CD4-positive, alpha-beta T cell (primary cell): Measurements from ENCODE around the gene CACNA2D4. TPM values are rescaled to one million over a fixed set of nuclear protein-coding genes. Genes with fewer than 3 reads are reported as not detected.

Experiments
- ATAC-seq: fragments of 200-7000 bp; cut with Tn5 transposase; one replicate; pipeline ENCODE4 v1.10.0; 2022; ENCODE audit warnings: mild to moderate bottlenecking; ENCODE audit not compliant: poor library complexity
- CTCF ChIA-PET: fragments of 350-600 bp; sonication (Branson Sonifier 250); formaldehyde crosslinking; loops from one replicate; lab custom pipeline; 2021; ENCODE audit warnings: antibody characterized with exemption, inconsistent platforms; lab: Charles Lee
- POLR2A ChIA-PET: fragments of 350-600 bp; sonication (Branson Sonifier 250); formaldehyde crosslinking; loops from one replicate; lab custom pipeline; 2021; ENCODE audit warnings: antibody characterized with exemption, inconsistent platforms; lab: Charles Lee
- DNase-seq, 14 experiments: peaks; one replicate each; pipeline ENCODE4 v3.0.0-alpha.2; 2013 to 2020; ENCODE audit warnings: mixed read lengths in 2 of 14
- H3K27ac ChIP-seq, 2 donors: one replicate each; pipeline versions ENCODE4 v1.5.1 to v1.7.0; 2013; ENCODE audit warnings: low read length in 2 of 2, low read depth in 1 of 2, mild to moderate bottlenecking in 1 of 2
- H3K27me3 ChIP-seq, 2 experiments: 1 replicate in 1 of 2; 2 replicates in 1 of 2; pipeline versions ENCODE4 v1.6.1 to v1.7.0; 2013; ENCODE audit warnings: low read length in 2 of 2, control low read depth in 1 of 2, mild to moderate bottlenecking in 1 of 2, moderate library complexity in 1 of 2; ENCODE audit not compliant: insufficient read depth in 2 of 2, control insufficient read depth in 1 of 2
- H3K36me3 ChIP-seq: one replicate; pipeline ENCODE4 v1.6.1; 2013; ENCODE audit warnings: low read length, control low read depth; ENCODE audit not compliant: insufficient read depth
- H3K4me1 ChIP-seq: one replicate; pipeline ENCODE4 v1.6.1; 2013; ENCODE audit warnings: low read length, control low read depth; ENCODE audit not compliant: insufficient read depth
- H3K4me3 ChIP-seq: one replicate; pipeline ENCODE4 v1.5.1; 2013; ENCODE audit warnings: mild to moderate bottlenecking, low read length, moderate library complexity
- H3K9me3 ChIP-seq, 2 experiments: 1 replicate in 1 of 2; 2 replicates in 1 of 2; pipeline versions ENCODE4 v1.6.1 to v1.7.0; 2013; ENCODE audit warnings: low read length in 2 of 2, mild to moderate bottlenecking in 2 of 2, control low read depth in 1 of 2, moderate library complexity in 1 of 2; ENCODE audit not compliant: control insufficient read depth in 1 of 2, insufficient read depth in 1 of 2
- H3K27ac Mint-ChIP-seq: one replicate; pipeline ENCODE4 v1.8.0; 2020; ENCODE audit warnings: mixed read lengths
- H3K27me3 Mint-ChIP-seq: one replicate; pipeline ENCODE4 v1.8.0; 2021; ENCODE audit warnings: mixed read lengths
- H3K36me3 Mint-ChIP-seq: one replicate; pipeline ENCODE4 v1.8.0; 2021; ENCODE audit warnings: low read depth, mixed read lengths
- H3K4me1 Mint-ChIP-seq: one replicate; pipeline ENCODE4 v1.8.0; 2021; ENCODE audit warnings: low read depth, mixed read lengths
- H3K4me3 Mint-ChIP-seq: one replicate; pipeline ENCODE4 v1.8.0; 2020; ENCODE audit warnings: mild to moderate bottlenecking, mixed read lengths
- H3K9me3 Mint-ChIP-seq: one replicate; pipeline ENCODE4 v1.8.0; 2020; ENCODE audit warnings: mixed read lengths
- CTCF ChIP-seq: fragments of 200-600 bp; IDR thresholded peaks from one replicate; pipeline ENCODE4 v1.8.0; 2022; ENCODE audit warnings: antibody characterized with exemption, mild to moderate bottlenecking
- intact Hi-C, 2 experiments: fragments of 100-400 bp; cut with DNase I in 1 of 2; cut with micrococcal nuclease in 1 of 2; formaldehyde crosslinking; loops; one replicate each; pipeline versions ENCODE4 v1.15.1 to v1.9.0; 2023 to 2025; cut with DNase I, micrococcal nuclease
- total RNA-seq, 174 experiments: library from RNA in 2 of 174; stranded (reverse) in 2 of 174; gene quantifications; one replicate each; pipeline ENCODE4 v1.2.3 and lab custom pipeline; 2021 to 2026

CACNA2D4 gene
- total RNA-seq, 2 experiments from 2014 or later = 10.5 to 11.3 TPM

GRCh38 chr12:1864867-1865266 is 53.6 kb downstream of the CACNA2D4 start:
- peaks cover 0 to 19% of the 10 kb centered on the region in 2 experiments for H3K27me3 ChIP-seq
- intact Hi-C loops = no loop called here
- H3K27me3 Mint-ChIP-seq = peaks cover 60% of the 10 kb centered on the region
- H3K4me3 ChIP-seq = no peak overlapping the region
- H3K9me3 ChIP-seq = peaks cover 0 to 8% of the 10 kb centered on the region in 2 experiments
- DNase-seq (no peak), ATAC-seq (no peak)
- H3K27ac ChIP-seq = no peak overlapping the region
- H3K27ac Mint-ChIP-seq = no peak overlapping the region
- no peak for TF ChIP-seq CTCF
- H3K36me3 Mint-ChIP-seq = no peaks in the 10 kb centered on the region
- peaks cover 8% of the 10 kb centered on the region for H3K9me3 Mint-ChIP-seq
- no peak overlapping the region for H3K4me3 Mint-ChIP-seq
- ChIA-PET CTCF (no interaction called here), POLR2A (no interaction called here)
- H3K4me1 ChIP-seq = no peaks in the 10 kb centered on the region
- no peaks in the 10 kb centered on the region for H3K36me3 ChIP-seq
- H3K4me1 Mint-ChIP-seq = no peaks in the 10 kb centered on the region

- Mint-ChIP-seq H3K4me1 (no peaks in the 10 kb centered on the region), H3K27me3 (peaks cover 61% of the 10 kb centered on the region), H3K27ac (no peak overlapping the region), H3K4me3 (no peak overlapping the region), H3K36me3 (no peaks in the 10 kb centered on the region), H3K9me3 (peaks cover 5% of the 10 kb centered on the region)
- Histone ChIP-seq H3K4me1 (no peaks in the 10 kb centered on the region), H3K4me3 (no peak overlapping the region), H3K36me3 (no peaks in the 10 kb centered on the region), H3K27ac (no peak overlapping the region), H3K9me3 (peaks cover 0 to 8% of the 10 kb centered on the region in 2 experiments), H3K27me3 (peaks cover 0 to 17% of the 10 kb centered on the region in 2 experiments)
- intact Hi-C loops = no loop called here
- CTCF ChIA-PET = no interaction called here
- TF ChIP-seq CTCF = no peak
- POLR2A ChIA-PET = no interaction called here
- DNase-seq = no peak
- no peak for ATAC-seq
Measured at GRCh38 chr12:1864456-1864855, 54.0 kb downstream of the CACNA2D4 start.

- H3K27ac Mint-ChIP-seq = no peak overlapping the region
- peaks cover 0 to 8% of the 10 kb centered on the region in 2 experiments for H3K9me3 ChIP-seq
- H3K4me1 Mint-ChIP-seq = no peaks in the 10 kb centered on the region
- H3K27ac ChIP-seq = no peak overlapping the region
- ATAC-seq (no peak), DNase-seq (no peak)
- TF ChIP-seq CTCF = no peak
- peaks cover 64% of the 10 kb centered on the region for H3K27me3 Mint-ChIP-seq
- intact Hi-C loops = no loop called here
- ChIA-PET POLR2A (no interaction called here), CTCF (no interaction called here)
- H3K4me3 Mint-ChIP-seq = no peak overlapping the region
- no peaks in the 10 kb centered on the region for H3K36me3 ChIP-seq
- H3K36me3 Mint-ChIP-seq = no peaks in the 10 kb centered on the region
- peaks cover 4% of the 10 kb centered on the region for H3K9me3 Mint-ChIP-seq
- H3K27me3 ChIP-seq = peaks cover 0 to 15% of the 10 kb centered on the region in 2 experiments
- no peaks in the 10 kb centered on the region for H3K4me1 ChIP-seq
- H3K4me3 ChIP-seq = no peak overlapping the region
Measured at GRCh38 chr12:1863823-1864222, 54.6 kb downstream of the CACNA2D4 start.
